Activated CD8-positive, alpha-beta T cell treated with anti-CD3 and anti-CD28 coated beads for 36 hours (primary cell): ENCODE measurements around the gene LCA5. TPM values are rescaled to one million over a fixed set of nuclear protein-coding genes. Genes with fewer than 3 reads are reported as not detected.

Experiments used
- ATAC-seq: fragments of 200-7000 bp; cut with Tn5 transposase; one replicate; pipeline ENCODE4 v1.10.0; 2021; ENCODE audit warnings: mild to moderate bottlenecking, moderate library complexity
- CTCF ChIA-PET: fragments of 350-600 bp; sonication (Branson Sonifier 250); formaldehyde crosslinking; loops from one replicate; lab custom pipeline; 2021; ENCODE audit warnings: antibody characterized with exemption; lab: Charles Lee
- POLR2A ChIA-PET: fragments of 350-600 bp; sonication (Branson Sonifier 250); formaldehyde crosslinking; loops from one replicate; lab custom pipeline; 2021; ENCODE audit warnings: antibody characterized with exemption; lab: Charles Lee
- DNase-seq: peaks from one replicate; pipeline ENCODE4 v3.0.0-alpha.2; 2020
- H3K27ac Mint-ChIP-seq: one replicate; pipeline ENCODE4 v1.8.0; 2021; ENCODE audit warnings: mild to moderate bottlenecking, mixed read lengths
- H3K27me3 Mint-ChIP-seq: one replicate; pipeline ENCODE4 v1.8.0; 2021; ENCODE audit warnings: mixed read lengths
- H3K36me3 Mint-ChIP-seq: one replicate; pipeline ENCODE4 v1.8.0; 2021; ENCODE audit warnings: low read depth, mixed read lengths
- H3K4me1 Mint-ChIP-seq: one replicate; pipeline ENCODE4 v1.8.0; 2021; ENCODE audit warnings: low read depth, mixed read lengths
- H3K4me3 Mint-ChIP-seq: one replicate; pipeline ENCODE4 v1.8.0; 2021; ENCODE audit warnings: mild to moderate bottlenecking, moderate library complexity, mixed read lengths
- H3K9me3 Mint-ChIP-seq: one replicate; pipeline ENCODE4 v1.8.0; 2021; ENCODE audit warnings: mixed read lengths
- intact Hi-C: fragments of 100-400 bp; cut with micrococcal nuclease; formaldehyde crosslinking; loops from one replicate; pipeline ENCODE4 v1.10.0; 2022
- total RNA-seq, 2 experiments: library from RNA; stranded (reverse); gene quantifications; one replicate each; pipeline ENCODE4 v1.2.3, GENCODE V29; 2021
- TF ChIP-seq, protein P1 (sequence below): fragments of 200-600 bp; IDR thresholded peaks from one replicate; pipeline ENCODE4 v1.8.0; 2022; ENCODE audit warnings: antibody characterized with exemption, mild to moderate bottlenecking

The LCA5 gene
- total RNA-seq, 2 experiments from 2014 or later, result 0.07 TPM; not detected in 1

DNA sequence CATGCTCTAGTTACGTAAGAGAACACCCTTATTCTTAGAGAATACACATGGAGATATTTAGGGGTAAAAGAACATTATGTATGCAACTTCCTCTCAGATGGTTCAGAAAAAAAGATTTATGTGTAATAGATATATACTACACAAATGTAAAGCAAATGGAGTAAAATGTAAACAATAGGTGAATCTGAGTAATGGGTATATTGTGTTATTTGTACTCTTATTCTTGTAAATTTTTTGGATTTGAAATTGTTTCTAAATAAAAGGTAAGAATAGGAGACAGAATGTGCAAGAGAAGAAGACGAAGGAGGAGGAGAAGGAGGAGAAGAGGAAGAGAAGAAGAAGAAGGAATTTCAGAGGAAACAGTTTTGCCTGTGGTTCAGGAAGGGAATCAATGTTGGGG is 22.5 kb upstream of the LCA5 start:
- CTCF ChIA-PET, result no interaction called here
- Mint-ChIP-seq H3K4me3 (no peak overlapping the region), H3K36me3 (no peaks in the 10 kb centered on the region), H3K9me3 (no peaks in the 10 kb centered on the region), H3K27me3 (peaks cover 1% of the 10 kb centered on the region), H3K27ac (no peak overlapping the region), H3K4me1 (no peaks in the 10 kb centered on the region)
- ATAC-seq, result no peak
- TF ChIP-seq, protein P1, sequence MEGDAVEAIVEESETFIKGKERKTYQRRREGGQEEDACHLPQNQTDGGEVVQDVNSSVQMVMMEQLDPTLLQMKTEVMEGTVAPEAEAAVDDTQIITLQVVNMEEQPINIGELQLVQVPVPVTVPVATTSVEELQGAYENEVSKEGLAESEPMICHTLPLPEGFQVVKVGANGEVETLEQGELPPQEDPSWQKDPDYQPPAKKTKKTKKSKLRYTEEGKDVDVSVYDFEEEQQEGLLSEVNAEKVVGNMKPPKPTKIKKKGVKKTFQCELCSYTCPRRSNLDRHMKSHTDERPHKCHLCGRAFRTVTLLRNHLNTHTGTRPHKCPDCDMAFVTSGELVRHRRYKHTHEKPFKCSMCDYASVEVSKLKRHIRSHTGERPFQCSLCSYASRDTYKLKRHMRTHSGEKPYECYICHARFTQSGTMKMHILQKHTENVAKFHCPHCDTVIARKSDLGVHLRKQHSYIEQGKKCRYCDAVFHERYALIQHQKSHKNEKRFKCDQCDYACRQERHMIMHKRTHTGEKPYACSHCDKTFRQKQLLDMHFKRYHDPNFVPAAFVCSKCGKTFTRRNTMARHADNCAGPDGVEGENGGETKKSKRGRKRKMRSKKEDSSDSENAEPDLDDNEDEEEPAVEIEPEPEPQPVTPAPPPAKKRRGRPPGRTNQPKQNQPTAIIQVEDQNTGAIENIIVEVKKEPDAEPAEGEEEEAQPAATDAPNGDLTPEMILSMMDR, result no peak
- no peak for DNase-seq
- POLR2A ChIA-PET, result no interaction called here
- intact Hi-C loops, result no loop called here

DNA sequence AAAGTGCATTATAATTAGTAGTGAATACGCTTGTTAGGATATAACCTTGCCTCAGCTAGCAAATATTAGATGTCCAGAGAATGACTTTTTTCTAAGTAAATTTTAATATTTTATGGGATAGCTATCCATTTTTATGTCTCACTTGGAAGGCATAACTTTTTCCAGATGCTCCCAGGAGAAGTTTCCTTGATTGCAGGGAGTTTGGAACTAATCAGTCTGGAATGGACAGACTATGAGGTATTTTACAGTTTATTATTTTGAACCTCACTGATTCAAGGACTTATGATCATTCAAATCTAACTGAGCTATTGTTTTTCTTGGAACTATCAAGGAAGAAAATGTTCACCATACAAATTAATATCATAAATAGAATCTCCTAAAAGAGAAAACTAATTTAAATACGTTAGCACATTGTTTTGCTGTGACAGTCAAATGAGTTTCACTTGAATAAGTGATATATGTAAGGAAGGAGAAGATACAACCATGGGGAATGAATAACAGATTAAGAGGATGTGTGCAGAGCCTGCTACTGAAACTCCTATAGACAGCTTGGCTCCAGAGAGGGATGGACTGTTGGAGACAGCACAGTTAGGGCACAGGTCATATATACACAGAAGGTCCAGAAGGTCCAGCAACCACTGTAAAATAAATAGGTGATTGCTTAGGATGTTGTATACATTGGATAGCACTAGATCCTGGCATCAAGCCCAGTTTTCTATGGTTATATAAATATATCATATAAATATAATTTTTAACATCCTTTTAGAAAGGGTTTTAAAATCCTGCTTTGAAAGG is 20.6 kb upstream of the LCA5 start:
- DNase-seq (no peak), ATAC-seq (no peak)
- no peaks in the 10 kb centered on the region for H3K4me1 Mint-ChIP-seq
- H3K27ac Mint-ChIP-seq, result no peak overlapping the region
- TF ChIP-seq, protein P1, result no peak
- no peaks in the 10 kb centered on the region for H3K9me3 Mint-ChIP-seq
- ChIA-PET POLR2A (no interaction called here), CTCF (interaction anchor here (0.8 to 0.9 kb wide), 2 partner anchors 11 to 13 kb away, joined by 3 to 4 read pairs; no protein-coding TSS in a partner anchor)
- intact Hi-C loops, result no loop called here
- H3K27me3 Mint-ChIP-seq, result peaks cover 1% of the 10 kb centered on the region
- H3K4me3 Mint-ChIP-seq, result no peak overlapping the region
- no peaks in the 10 kb centered on the region for H3K36me3 Mint-ChIP-seq

DNA sequence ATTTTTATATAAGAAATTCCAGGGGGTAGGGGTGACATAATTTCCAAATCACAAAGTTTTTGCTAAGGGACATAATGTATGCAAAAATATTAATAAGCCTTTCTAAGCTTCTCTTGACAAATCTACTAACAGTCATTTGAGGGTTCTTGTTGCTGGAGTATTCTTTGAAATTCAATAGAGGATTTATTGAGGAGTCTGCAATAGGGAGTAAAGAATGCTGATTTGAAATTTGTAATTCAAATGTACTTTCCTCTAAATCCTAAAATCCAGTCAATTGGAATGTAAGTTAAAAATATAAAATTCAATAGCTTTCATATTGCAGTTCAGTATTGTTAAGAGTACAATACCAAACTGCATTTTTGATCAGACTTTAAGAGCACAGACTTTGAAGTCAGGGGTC is 17.1 kb upstream of the LCA5 start:
- Mint-ChIP-seq H3K36me3 (no peaks in the 10 kb centered on the region), H3K9me3 (no peaks in the 10 kb centered on the region), H3K27ac (no peak overlapping the region), H3K4me1 (no peaks in the 10 kb centered on the region), H3K27me3 (peaks cover 1% of the 10 kb centered on the region), H3K4me3 (no peak overlapping the region)
- intact Hi-C loops, result no loop called here
- ChIA-PET CTCF (interaction anchor here (1.5 kb wide), 1 partner anchor 9 kb away, joined by 4 read pairs; no protein-coding TSS in a partner anchor), POLR2A (no interaction called here)
- ATAC-seq (no peak), DNase-seq (no peak)
- TF ChIP-seq, protein P1, result no peak

DNA sequence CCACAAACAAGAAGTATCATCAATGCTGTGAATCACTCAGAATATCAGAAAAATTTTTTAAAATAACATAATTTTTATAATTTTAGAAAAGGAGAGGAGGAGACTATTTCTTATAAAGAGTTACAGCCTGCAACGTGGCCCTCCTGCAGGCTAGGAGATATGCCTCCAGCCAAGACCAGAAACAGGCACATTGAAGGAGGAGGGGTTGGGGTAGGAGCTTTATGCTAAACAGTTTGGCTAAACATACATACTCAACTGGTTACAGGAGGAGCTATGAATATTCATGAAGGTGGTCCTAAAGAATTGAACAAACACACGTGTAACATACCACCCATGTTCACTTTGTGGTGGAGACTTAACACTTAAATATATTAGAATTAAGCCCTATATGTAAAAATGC is 14.2 kb upstream of the LCA5 start:
- ChIA-PET POLR2A (interaction anchor here (0.7 kb wide), 1 partner anchor 252 kb away, joined by 3 read pairs; no protein-coding TSS in a partner anchor), CTCF (interaction anchor here (1.2 kb wide), 1 partner anchor 19 kb away, joined by 3 read pairs; no protein-coding TSS in a partner anchor)
- no peaks in the 10 kb centered on the region for H3K36me3 Mint-ChIP-seq
- ATAC-seq, result no peak
- no peak overlapping the region for H3K4me3 Mint-ChIP-seq
- no peak for DNase-seq
- TF ChIP-seq, protein P1, result no peak
- no peaks in the 10 kb centered on the region for H3K4me1 Mint-ChIP-seq
- H3K9me3 Mint-ChIP-seq, result no peaks in the 10 kb centered on the region
- H3K27me3 Mint-ChIP-seq, result no peaks in the 10 kb centered on the region
- intact Hi-C loops, result no loop called here
- H3K27ac Mint-ChIP-seq, result no peak overlapping the region

DNA sequence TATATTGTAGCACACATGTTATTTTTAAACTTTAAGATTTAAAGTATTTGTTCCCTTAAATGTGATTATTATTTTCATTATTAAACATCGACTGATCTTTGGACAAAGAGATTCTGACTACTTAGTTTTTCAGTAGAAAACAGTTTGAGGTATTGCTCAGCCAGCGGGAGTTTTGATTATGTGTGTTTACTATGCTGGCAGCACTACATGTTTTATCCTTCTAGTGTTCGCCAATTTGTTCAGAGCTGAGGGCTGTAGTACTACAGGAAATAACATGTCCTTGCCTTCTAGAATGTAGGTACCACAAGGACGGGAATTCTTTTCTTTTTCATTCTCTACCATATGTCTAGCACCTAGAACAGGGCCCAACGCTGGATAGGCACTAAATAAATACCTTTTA is 11.1 kb upstream of the LCA5 start:
- CTCF ChIA-PET, result no interaction called here
- POLR2A ChIA-PET, result no interaction called here
- H3K27me3 Mint-ChIP-seq, result peaks cover 2% of the 10 kb centered on the region
- ATAC-seq (no peak), DNase-seq (no peak)
- H3K9me3 Mint-ChIP-seq, result no peaks in the 10 kb centered on the region
- no peaks in the 10 kb centered on the region for H3K36me3 Mint-ChIP-seq
- H3K4me1 Mint-ChIP-seq, result no peaks in the 10 kb centered on the region
- H3K27ac Mint-ChIP-seq, result no peak overlapping the region
- no peak overlapping the region for H3K4me3 Mint-ChIP-seq
- intact Hi-C loops, result no loop called here
- TF ChIP-seq, protein P1, result no peak
